Measurements from ENCODE around the gene KCNMB2. TPM values are rescaled to one million over a fixed set of nuclear protein-coding genes. Genes with fewer than 3 reads are reported as not detected.

Gene KCNMB2
- total RNA-seq, 4 donors from 2014 or later = 0.82 TPM; not detected in 3

GRCh38 chr3:178568155-178568731 lies 32.0 kb downstream of the KCNMB2 start:
- no peaks in the 10 kb centered on the region for H3K4me1 ChIP-seq
- 40 to 49% methylated on average over 2 of the region's 2 CpGs for WGBS, 2 donors (ENCODE audit: low coverage in 1 of 2)
- H3K36me3 ChIP-seq = no peaks in the 10 kb centered on the region
- DNase-seq = no peak
- no peak overlapping the region for H3K4me3 ChIP-seq
- no peak overlapping the region for H3K27ac ChIP-seq
- intact Hi-C loops (cut with DNase I; ENCODE audit: low total_unique reads) (no loop called here), in situ Hi-C loops (cut with MboI; ENCODE audit: low pct_ligation_motif_present in 1 of 4, low pct_unique_long_range_greater_than_20kb in 1 of 4, low sequenced_read_pairs in 3 of 4) (no loop called here)
- H3K27me3 ChIP-seq = no peaks in the 10 kb centered on the region
- no peak for TF ChIP-seq CTCF (IDR thresholded peaks at IDR 0.05)
- no peak for TF ChIP-seq POLR2A (IDR thresholded peaks at IDR 0.05)
- no peak for TF ChIP-seq POLR2AphosphoS5 (IDR thresholded peaks at IDR 0.05)
- no peak for TF ChIP-seq EP300 (IDR thresholded peaks at IDR 0.05; ENCODE audit: low read depth)
- no peaks in the 10 kb centered on the region for H3K9me3 ChIP-seq

GRCh38 chr3:178568911-178569310 lies 32.7 kb downstream of the KCNMB2 start:
- in situ Hi-C loops (cut with MboI; ENCODE audit: low pct_ligation_motif_present in 1 of 4, low pct_unique_long_range_greater_than_20kb in 1 of 4, low sequenced_read_pairs in 3 of 4) (no loop called here), intact Hi-C loops (cut with DNase I; ENCODE audit: low total_unique reads) (no loop called here)
- 46 to 83% methylated on average over 1 of the region's 1 CpG for WGBS, 2 donors (ENCODE audit: low coverage in 1 of 2)
- Histone ChIP-seq H3K9me3 (no peaks in the 10 kb centered on the region), H3K27me3 (no peaks in the 10 kb centered on the region), H3K27ac (no peak overlapping the region), H3K4me1 (no peaks in the 10 kb centered on the region), H3K4me3 (no peak overlapping the region), H3K36me3 (no peaks in the 10 kb centered on the region)
- TF ChIP-seq POLR2A (IDR thresholded peaks at IDR 0.05) (no peak), CTCF (IDR thresholded peaks at IDR 0.05) (no peak), POLR2AphosphoS5 (IDR thresholded peaks at IDR 0.05) (no peak), EP300 (IDR thresholded peaks at IDR 0.05; ENCODE audit: low read depth) (no peak)
- DNase-seq = no peak

GRCh38 chr3:178569826-178570225 lies 33.6 kb downstream of the KCNMB2 start:
- in situ Hi-C loops (cut with MboI; ENCODE audit: low pct_ligation_motif_present in 1 of 4, low pct_unique_long_range_greater_than_20kb in 1 of 4, low sequenced_read_pairs in 3 of 4) = no loop called here
- Histone ChIP-seq H3K4me3 (no peak overlapping the region), H3K4me1 (no peaks in the 10 kb centered on the region), H3K27ac (no peak overlapping the region), H3K9me3 (no peaks in the 10 kb centered on the region), H3K36me3 (no peaks in the 10 kb centered on the region), H3K27me3 (no peaks in the 10 kb centered on the region)
- intact Hi-C loops (cut with DNase I; ENCODE audit: low total_unique reads) = no loop called here
- 75 to 76% methylated on average over 2 of the region's 2 CpGs for WGBS, 2 donors (ENCODE audit: low coverage in 1 of 2)
- no peak for DNase-seq
- TF ChIP-seq POLR2A (IDR thresholded peaks at IDR 0.05) = no peak
- TF ChIP-seq EP300 (IDR thresholded peaks at IDR 0.05; ENCODE audit: low read depth) = no peak
- TF ChIP-seq POLR2AphosphoS5 (IDR thresholded peaks at IDR 0.05) = no peak
- TF ChIP-seq CTCF (IDR thresholded peaks at IDR 0.05) = no peak

GRCh38 chr3:178583963-178584575 lies 47.8 kb downstream of the KCNMB2 start:
- H3K4me3 ChIP-seq = no peak overlapping the region
- peaks cover 0 to 5% (median 0%) of the 10 kb centered on the region in 4 donors for H3K4me1 ChIP-seq
- H3K27ac ChIP-seq = no peak overlapping the region
- no peaks in the 10 kb centered on the region for H3K27me3 ChIP-seq
- intact Hi-C loops (cut with DNase I; ENCODE audit: low total_unique reads) = no loop called here
- DNase-seq = no peak
- TF ChIP-seq POLR2AphosphoS5 (IDR thresholded peaks at IDR 0.05) = no peak
- TF ChIP-seq EP300 (IDR thresholded peaks at IDR 0.05; ENCODE audit: low read depth) = no peak
- TF ChIP-seq CTCF (IDR thresholded peaks at IDR 0.05) = no peak
- no peak for TF ChIP-seq POLR2A (IDR thresholded peaks at IDR 0.05)
- no peaks in the 10 kb centered on the region for H3K9me3 ChIP-seq
- WGBS, 2 donors (ENCODE audit: low coverage in 1 of 2) = 42 to 49% methylated on average over 4 of the region's 4 CpGs
- no peaks in the 10 kb centered on the region for H3K36me3 ChIP-seq
- in situ Hi-C loops (cut with MboI; ENCODE audit: low pct_ligation_motif_present in 1 of 4, low pct_unique_long_range_greater_than_20kb in 1 of 4, low sequenced_read_pairs in 3 of 4) = no loop called here

Data from transverse colon (tissue), 4 donors.